A549 (cell line): ENCODE measurements around the gene CPT1B. TPM values are rescaled to one million over a fixed set of nuclear protein-coding genes. Genes with fewer than 3 reads are reported as not detected.
A peak's percentile ranks its signal among the peaks of the same experiment; 100 is the strongest.
"Not testable (repeated sequence)": the region's sequence is repeated elsewhere in the genome, so short reads cannot be mapped to it uniquely, and the experiment has no call there.

Source experiments
- ATAC-seq, 2 experiments: fragments of 200-7000 bp in 1 of 2; fragments of >200 bp in 1 of 2; cut with Nextera tagmentation in 1 of 2; cut with Tn5 transposase in 1 of 2; 3 replicates each; pipeline versions ENCODE4 v1.8.0 to v1.9.1; 2018 to 2020; ENCODE audit warnings: mild to moderate bottlenecking in 1 of 2, moderate library complexity in 1 of 2
- CTCF ChIA-PET: fragments of 300-600 bp; sonication (Branson Sonifier 250); formaldehyde crosslinking; extraction: SDS; loops from one replicate; lab custom pipeline; 2021; ENCODE audit warnings: antibody characterized with exemption, inconsistent platforms; lab: Yijun Ruan, JAX
- POLR2A ChIA-PET: fragments of 350-600 bp; formaldehyde crosslinking; extraction: SDS; loops from one replicate; lab custom pipeline; 2021; ENCODE audit warnings: antibody characterized with exemption, inconsistent platforms; lab: Yijun Ruan, JAX
- DNase-seq, 2 experiments: peaks; one replicate each; pipeline versions ENCODE4 v3.0.0 to v3.0.0-alpha.2; 2011 to 2016; ENCODE audit warnings: low read depth in 1 of 2, low spot score in 1 of 2
- FAIRE-seq: peaks from 2 replicates; lab custom pipeline; 2011; peaks lifted over from hg19 to GRCh38; lab: Jason Lieb, UNC
- H3K27ac ChIP-seq, 2 experiments: fragments of >200 bp; sonication (Bioruptor Twin); formaldehyde crosslinking; 3 replicates each; pipeline ENCODE4 v1.5.1; 2016 to 2017
- H3K4me1 ChIP-seq: fragments of >200 bp; sonication (Bioruptor Twin); formaldehyde crosslinking; 3 replicates; pipeline ENCODE4 v1.6.1; 2016
- H3K4me2 ChIP-seq: fragments of >200 bp; sonication (Bioruptor Twin); formaldehyde crosslinking; 3 replicates; pipeline ENCODE4 v1.6.1; 2016
- H3K4me3 ChIP-seq: fragments of >200 bp; sonication (Bioruptor Twin); formaldehyde crosslinking; 3 replicates; pipeline ENCODE4 v1.5.1; 2016
- H3K9me3 ChIP-seq: fragments of >200 bp; sonication (Bioruptor Twin); formaldehyde crosslinking; 3 replicates; pipeline ENCODE4 v1.6.1; 2016
- CBX2 ChIP-seq: fragments of 200-600 bp; sonication (generic); IDR thresholded peaks from 2 replicates; pipeline ENCODE4 v1.6.1; 2016; ENCODE audit warnings: low read depth, mild to moderate bottlenecking, borderline replicate concordance
- EHF ChIP-seq: fragments of 250-450 bp; sonication (Bioruptor Pico); IDR thresholded peaks from 2 replicates; pipeline ENCODE4 v1.5.0; 2020; ENCODE audit warnings: mild to moderate bottlenecking
- FOSL2 ChIP-seq, 2 experiments: fragments of 450-650 bp in 1 of 2; fragments of >200 bp in 1 of 2; sonication (Bioruptor Twin) in 1 of 2; formaldehyde crosslinking; IDR thresholded peaks; 2 replicates each; pipeline versions ENCODE4 v1.5.0 to v1.6.1; 2016 to 2020; ENCODE audit warnings: mild to moderate bottlenecking in 1 of 2, moderate library complexity in 1 of 2
- GATA3 ChIP-seq: IDR thresholded peaks from 2 replicates; pipeline ENCODE4 v1.6.1; 2012; ENCODE audit warnings: borderline replicate concordance
- HDAC2 ChIP-seq: fragments of 200-600 bp; sonication (generic); IDR thresholded peaks from 2 replicates; pipeline ENCODE4 v1.6.1; 2016
- HEYL ChIP-seq: fragments of 250-450 bp; sonication (Bioruptor Pico); IDR thresholded peaks from 2 replicates; pipeline ENCODE4 v1.8.0; 2021; ENCODE audit warnings: mild to moderate bottlenecking, moderate library complexity
- HOXA7 ChIP-seq: fragments of 250-450 bp; sonication (Bioruptor Pico); IDR thresholded peaks from 2 replicates; pipeline ENCODE4 v1.5.0; 2020; ENCODE audit warnings: mild to moderate bottlenecking, moderate library complexity
- HOXB5 ChIP-seq: fragments of 250-450 bp; sonication (Bioruptor Pico); IDR thresholded peaks from 2 replicates; pipeline ENCODE4 v1.5.0; 2020; ENCODE audit warnings: mild to moderate bottlenecking, moderate library complexity
- KDM1A ChIP-seq: fragments of 200-600 bp; sonication (generic); IDR thresholded peaks from 2 replicates; pipeline ENCODE4 v1.6.1; 2016; ENCODE audit warnings: low read depth, mild to moderate bottlenecking
- KDM5A ChIP-seq: fragments of 200-600 bp; sonication (generic); IDR thresholded peaks from 2 replicates; pipeline ENCODE4 v1.6.1; 2016; ENCODE audit warnings: antibody characterized with exemption, mild to moderate bottlenecking
- MAZ ChIP-seq: fragments of 150-350 bp; IDR thresholded peaks from 2 replicates; pipeline ENCODE4 v1.6.1; 2014; ENCODE audit warnings: antibody characterized with exemption, low read depth, low read length, borderline replicate concordance
- MYC ChIP-seq: IDR thresholded peaks from 2 replicates; pipeline ENCODE4 v1.6.1; 2012; ENCODE audit warnings: mild to moderate bottlenecking, inconsistent platforms, low read length, improper control_type of control experiment, borderline replicate concordance
- NFE2L2 ChIP-seq: fragments of 150-350 bp; conservative IDR thresholded peaks from 2 replicates; pipeline ENCODE4 v1.6.1; 2014; ENCODE audit warnings: low read length
- RAD21 ChIP-seq, 2 experiments: fragments of >200 bp in 1 of 2; sonication (Bioruptor Twin) in 1 of 2; formaldehyde crosslinking in 1 of 2; IDR thresholded peaks in 1 of 2; conservative IDR thresholded peaks in 1 of 2; 2 replicates in 1 of 2; 3 replicates in 1 of 2; pipeline ENCODE4 v1.6.1; 2012 to 2018; ENCODE audit warnings: inconsistent platforms in 1 of 2
- RCOR1 ChIP-seq: fragments of 150-350 bp; IDR thresholded peaks from 2 replicates; pipeline ENCODE4 v1.6.1; 2014; ENCODE audit warnings: antibody characterized with exemption, low read length, low read depth
- RFX5 ChIP-seq: fragments of 450-650 bp; IDR thresholded peaks from 2 replicates; pipeline ENCODE4 v1.7.1; 2014; ENCODE audit warnings: antibody characterized with exemption, mild to moderate bottlenecking, moderate library complexity
- TFCP2L1 ChIP-seq: fragments of 250-450 bp; sonication (Bioruptor Pico); IDR thresholded peaks from 2 replicates; pipeline ENCODE4 v1.5.0; 2021; ENCODE audit warnings: mild to moderate bottlenecking
- WGBS: methylation state at CpG from one replicate; pipeline ENCODE4 v1.1.6; 2017; ENCODE audit errors: missing lambda C conversion rate; 5-methylcytosine and 5-hydroxymethylcytosine counted together
- polyA plus RNA-seq, 4 experiments: library from polyadenylated mRNA; depleted of rRNA in 3 of 4; stranded (reverse); fragments of >200 nt; fragmentation: RNase III in 1 of 4; extraction: RNeasy Plus Mini Kit Qiagen cat#74134 plus additional on column Dnase treatment in 1 of 4; gene quantifications; 2 replicates in 3 of 4; 3 replicates in 1 of 4; pipeline ENCODE4 v1.2.3, GENCODE V29; 2011 to 2017
- TF ChIP-seq, protein P1 (sequence below): IDR thresholded peaks from 2 replicates; pipeline ENCODE4 v1.6.1; 2012
- TF ChIP-seq, protein P2 (sequence below): fragments of >200 bp; sonication (Bioruptor Twin); formaldehyde crosslinking; IDR thresholded peaks from 2 replicates; pipeline ENCODE4 v1.6.1; 2016
- TF ChIP-seq, protein P3 (sequence below): IDR thresholded peaks from 2 replicates; pipeline ENCODE4 v1.6.1; 2012
- TF ChIP-seq, protein P4 (sequence below): IDR thresholded peaks from 2 replicates; pipeline ENCODE4 v1.6.1; 2012; ENCODE audit warnings: low read depth, borderline replicate concordance

The CPT1B gene
- polyA plus RNA-seq, 2 of the 4 experiments (the other 2 are of a cell fraction), result 12.1 to 26.5 TPM

DNA sequence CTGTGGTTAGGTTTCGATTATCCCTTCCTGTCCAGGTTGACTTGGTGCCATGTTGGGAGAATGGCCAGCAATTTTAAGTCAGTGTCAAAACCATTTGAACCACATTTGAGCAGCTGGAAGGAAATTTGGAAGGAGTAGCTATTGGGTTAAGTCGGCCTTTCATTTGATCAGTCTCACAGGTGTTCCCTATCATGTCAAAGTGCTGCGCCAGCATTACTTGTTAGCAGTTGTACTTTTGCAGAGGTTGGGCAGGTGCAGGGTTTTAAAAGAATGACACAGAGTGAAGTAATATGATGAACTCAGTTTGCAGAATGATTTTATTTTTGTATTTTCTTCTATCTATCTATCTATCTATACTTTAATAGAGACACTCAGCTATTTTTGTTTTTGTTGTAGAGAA, 42.0 kb downstream of the CPT1B start:
- peaks cover 46% of the 10 kb centered on the region for H3K4me1 ChIP-seq
- H3K27ac ChIP-seq, result no peak overlapping the region
- 88% methylated on average over 3 of the region's 3 CpGs for WGBS
- no peak overlapping the region for H3K4me2 ChIP-seq
- no peak for TF ChIP-seq HOXA7 (CRISPR knock-in tag)
- no peak for TF ChIP-seq NFE2L2
- no peaks in the 10 kb centered on the region for H3K9me3 ChIP-seq
- ChIA-PET POLR2A (no interaction called here), CTCF (interaction anchor here (0.7 to 1.2 kb wide), 4 partner anchors 10 to 129 kb away, joined by 3 to 4 read pairs (median 4); partner anchors contain the start of gene SCO2)
- FAIRE-seq, result no peak
- no peak for DNase-seq
- H3K4me3 ChIP-seq, result no peak overlapping the region
- ATAC-seq, result no peak

DNA sequence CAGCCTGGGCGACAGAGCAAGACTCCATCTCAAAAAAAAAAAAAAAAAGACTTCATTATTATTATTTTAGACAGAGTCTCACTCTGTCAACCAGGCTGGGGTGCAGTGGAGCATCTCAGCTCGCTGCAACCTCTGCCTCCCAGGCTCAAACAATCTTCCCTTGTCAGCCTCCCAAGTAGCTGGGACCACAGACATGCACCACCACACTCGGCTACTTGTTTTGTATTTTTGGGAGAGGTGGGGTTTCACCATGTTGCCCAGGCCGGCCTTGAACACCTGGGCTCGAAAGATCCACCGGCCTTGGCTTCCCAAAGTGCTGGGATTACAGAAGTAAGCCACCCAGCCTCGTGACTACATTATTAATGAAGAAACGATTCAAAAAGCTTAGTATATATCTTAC, 43.1 kb downstream of the CPT1B start:
- no peak for ATAC-seq
- Histone ChIP-seq H3K4me1 (peaks cover 35% of the 10 kb centered on the region), H3K27ac (no peak overlapping the region), H3K9me3 (no peaks in the 10 kb centered on the region), H3K4me3 (no peak overlapping the region), H3K4me2 (no peak overlapping the region)
- FAIRE-seq, result no peak
- ChIA-PET POLR2A (no interaction called here), CTCF (interaction anchor here (1.0 to 1.7 kb wide), 3 partner anchors 9 to 28 kb away, joined by 3 read pairs; partner anchors contain the start of gene SYCE3)
- no peak for DNase-seq
- no peak for TF ChIP-seq GATA3
- TF ChIP-seq, protein P1, sequence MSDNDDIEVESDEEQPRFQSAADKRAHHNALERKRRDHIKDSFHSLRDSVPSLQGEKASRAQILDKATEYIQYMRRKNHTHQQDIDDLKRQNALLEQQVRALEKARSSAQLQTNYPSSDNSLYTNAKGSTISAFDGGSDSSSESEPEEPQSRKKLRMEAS, result no peak
- TF ChIP-seq, protein P2, sequence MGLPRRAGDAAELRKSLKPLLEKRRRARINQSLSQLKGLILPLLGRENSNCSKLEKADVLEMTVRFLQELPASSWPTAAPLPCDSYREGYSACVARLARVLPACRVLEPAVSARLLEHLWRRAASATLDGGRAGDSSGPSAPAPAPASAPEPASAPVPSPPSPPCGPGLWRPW, result no peak
- TF ChIP-seq RFX5, result no peak
- TF ChIP-seq HEYL (CRISPR knock-in tag), result no peak
- TF ChIP-seq, protein P3, sequence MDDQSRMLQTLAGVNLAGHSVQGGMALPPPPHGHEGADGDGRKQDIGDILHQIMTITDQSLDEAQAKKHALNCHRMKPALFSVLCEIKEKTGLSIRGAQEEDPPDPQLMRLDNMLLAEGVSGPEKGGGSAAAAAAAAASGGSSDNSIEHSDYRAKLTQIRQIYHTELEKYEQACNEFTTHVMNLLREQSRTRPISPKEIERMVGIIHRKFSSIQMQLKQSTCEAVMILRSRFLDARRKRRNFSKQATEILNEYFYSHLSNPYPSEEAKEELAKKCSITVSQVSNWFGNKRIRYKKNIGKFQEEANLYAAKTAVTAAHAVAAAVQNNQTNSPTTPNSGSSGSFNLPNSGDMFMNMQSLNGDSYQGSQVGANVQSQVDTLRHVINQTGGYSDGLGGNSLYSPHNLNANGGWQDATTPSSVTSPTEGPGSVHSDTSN, result no peak
- no peak for TF ChIP-seq TFCP2L1 (CRISPR knock-in tag)
- TF ChIP-seq RCOR1, result no peak
- no peak for TF ChIP-seq HDAC2
- TF ChIP-seq NFE2L2, result no peak
- TF ChIP-seq RAD21 (conservative IDR thresholded peaks at IDR 0.05 in 1 of 2, IDR thresholded peaks at IDR 0.05 in 1 of 2), result no peak
- TF ChIP-seq FOSL2 (IDR thresholded peaks at IDR 0.05), result no peak
- TF ChIP-seq FOSL2 (CRISPR knock-in tag; IDR thresholded peaks at IDR 0.05), result no peak
- TF ChIP-seq, protein P4, sequence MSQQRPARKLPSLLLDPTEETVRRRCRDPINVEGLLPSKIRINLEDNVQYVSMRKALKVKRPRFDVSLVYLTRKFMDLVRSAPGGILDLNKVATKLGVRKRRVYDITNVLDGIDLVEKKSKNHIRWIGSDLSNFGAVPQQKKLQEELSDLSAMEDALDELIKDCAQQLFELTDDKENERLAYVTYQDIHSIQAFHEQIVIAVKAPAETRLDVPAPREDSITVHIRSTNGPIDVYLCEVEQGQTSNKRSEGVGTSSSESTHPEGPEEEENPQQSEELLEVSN, result no peak
- TF ChIP-seq EHF, result no peak
- TF ChIP-seq HOXB5 (CRISPR knock-in tag), result no peak
- no peak for TF ChIP-seq MAZ
- TF ChIP-seq MYC, result no peak
- no peak for TF ChIP-seq KDM1A
- no peak for TF ChIP-seq KDM5A
- TF ChIP-seq CBX2, result no peak
- 94% methylated on average over 8 of the region's 8 CpGs for whole genome bisulfite sequencing

DNA sequence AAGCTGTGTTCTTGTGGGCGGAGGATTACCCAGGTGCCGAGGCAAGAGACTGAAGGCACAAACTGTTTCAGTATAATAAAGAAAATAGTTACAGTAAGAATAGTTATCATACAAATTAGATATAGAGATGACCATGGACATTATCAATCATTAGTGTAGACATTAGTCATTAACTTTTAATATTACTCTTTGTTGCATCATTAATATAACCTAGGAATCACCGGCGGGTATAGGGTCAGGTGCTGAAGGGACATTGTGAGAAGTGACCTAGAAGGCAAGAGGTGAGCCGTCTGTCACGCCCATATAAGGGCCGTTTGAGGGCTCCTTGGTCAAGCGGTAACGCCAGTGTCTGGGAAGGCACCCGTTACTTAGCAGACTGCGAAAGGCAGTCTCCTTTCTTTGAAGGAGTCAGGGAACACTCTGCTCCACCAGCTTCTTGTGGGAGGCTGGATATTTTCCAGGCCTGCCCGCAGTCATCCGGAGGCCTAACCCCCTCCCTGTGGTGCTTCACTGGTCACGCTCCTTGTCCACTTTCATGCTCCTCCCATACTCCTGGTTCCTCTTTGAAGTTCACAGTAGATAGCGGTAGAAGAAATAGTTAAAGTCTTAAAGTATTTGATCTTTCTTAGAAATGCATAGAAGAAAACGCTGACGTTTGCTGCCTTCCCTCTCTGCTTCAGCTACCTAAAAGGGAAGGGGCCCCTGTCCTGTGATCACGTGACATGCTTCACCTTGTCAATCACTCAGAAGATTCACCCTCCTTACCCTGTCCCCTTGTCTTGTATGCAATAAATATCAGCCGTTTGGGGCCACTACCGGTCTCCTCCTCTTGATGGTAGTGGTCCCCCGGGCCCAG, 44.1 kb downstream of the CPT1B start:
- Histone ChIP-seq H3K27ac (peak overlapping the region; percentile 31 to 98; a peak in 5 of 6 replicates), H3K4me1 (peaks cover 32% of the 10 kb centered on the region)
- CTCF ChIA-PET, result interaction anchor here (1.0 to 1.7 kb wide), 2 partner anchors 8 to 15 kb away, joined by 3 read pairs; no protein-coding TSS in a partner anchor
- H3K4me2 ChIP-seq, ATAC-seq, POLR2A ChIA-PET, DNase-seq, H3K9me3 ChIP-seq, H3K4me3 ChIP-seq, FAIRE-seq: not testable (repeated sequence)
- 89% methylated on average over 21 of the region's 21 CpGs for WGBS
